Fibroblast of lung (primary cell): Measurements from ENCODE around the gene PRR19. TPM values are rescaled to one million over a fixed set of nuclear protein-coding genes. Genes with fewer than 3 reads are reported as not detected.
A peak's percentile ranks its signal among the peaks of the same experiment; 100 is the strongest.

Source experiments
- DNase-seq, 2 donors: peaks; one replicate each; pipeline versions ENCODE4 v3.0.0 to v3.0.0-alpha.2; 2010; ENCODE audit warnings: low read depth in 2 of 2
- H2AFZ ChIP-seq: 2 replicates; pipeline ENCODE4 v1.5.1; 2012; ENCODE audit warnings: low read length, control low read depth, inconsistent platforms
- H3K27ac ChIP-seq: 2 replicates; pipeline ENCODE4 v1.5.1; 2011; ENCODE audit warnings: low read length, control low read depth; ENCODE audit not compliant: insufficient read depth
- H3K27me3 ChIP-seq: 2 replicates; pipeline ENCODE4 v1.5.1; 2011; ENCODE audit warnings: mild to moderate bottlenecking, low read length; ENCODE audit not compliant: control insufficient read depth, insufficient read depth
- H3K36me3 ChIP-seq: 2 replicates; pipeline ENCODE4 v1.5.1; 2011; ENCODE audit warnings: low read length; ENCODE audit not compliant: control insufficient read depth, insufficient read depth
- H3K4me1 ChIP-seq: 2 replicates; pipeline ENCODE4 v1.5.1; 2011; ENCODE audit warnings: low read length; ENCODE audit not compliant: control insufficient read depth, insufficient read depth; ENCODE audit errors: extremely low read depth
- H3K4me2 ChIP-seq: 2 replicates; pipeline ENCODE4 v1.5.1; 2011; ENCODE audit warnings: low read length, control low read depth; ENCODE audit not compliant: insufficient read depth; ENCODE audit errors: extremely low read depth
- H3K4me3 ChIP-seq, 4 experiments: fragments of 200-600 bp in 1 of 4; sonication (generic) in 1 of 4; replicated peaks in 1 of 4; 2 replicates each; pipeline ENCODE4 v1.5.1; 2011 to 2016; ENCODE audit warnings: low read length in 4 of 4, low read depth in 3 of 4, mild to moderate bottlenecking in 3 of 4, control low read depth in 2 of 4, inconsistent platforms in 1 of 4, mixed read lengths in 1 of 4; ENCODE audit not compliant: insufficient read depth in 1 of 4; ENCODE audit errors: control extremely low read depth in 1 of 4
- H3K79me2 ChIP-seq: 2 replicates; pipeline ENCODE4 v1.5.1; 2012; ENCODE audit warnings: mild to moderate bottlenecking, low read length, inconsistent platforms; ENCODE audit not compliant: control insufficient read depth, insufficient read depth
- H3K9ac ChIP-seq: 2 replicates; pipeline ENCODE4 v1.5.1; 2011; ENCODE audit warnings: mild to moderate bottlenecking, low read length, control low read depth; ENCODE audit not compliant: insufficient read depth
- H3K9me3 ChIP-seq: 2 replicates; pipeline ENCODE4 v1.5.1; 2012; ENCODE audit warnings: low read depth, low read length; ENCODE audit not compliant: control insufficient read depth, insufficient read depth
- H4K20me1 ChIP-seq: 2 replicates; pipeline ENCODE4 v1.5.1; 2011; ENCODE audit warnings: low read length; ENCODE audit not compliant: control insufficient read depth, insufficient read depth; ENCODE audit errors: extremely low read depth
- CTCF ChIP-seq, 2 donors: IDR thresholded peaks in 1 of 2; conservative IDR thresholded peaks in 1 of 2; 1 replicate in 1 of 2; 2 replicates in 1 of 2; pipeline ENCODE4 v1.5.1; 2011 to 2012; ENCODE audit warnings: low read length in 2 of 2, control low read depth in 1 of 2, inconsistent platforms in 1 of 2, low read depth in 1 of 2, mild to moderate bottlenecking in 1 of 2
- EZH2 ChIP-seq: IDR thresholded peaks from 2 replicates; pipeline ENCODE4 v1.5.1; 2012; ENCODE audit warnings: low read length, control low read depth, mild to moderate bottlenecking; ENCODE audit errors: missing control alignments
- polyA plus RNA-seq, 2 donors: library from polyadenylated mRNA; depleted of rRNA in 1 of 2; stranded (reverse) in 1 of 2; unstranded in 1 of 2; fragments of >200 nt; gene quantifications; 2 replicates each; pipeline ENCODE4 v1.2.1, GENCODE V29; 2011 to 2012; ENCODE audit warnings: missing spikeins in 1 of 2
- total RNA-seq: library from RNA; depleted of rRNA; stranded (reverse); fragments of >200 nt; gene quantifications from 2 replicates; pipeline ENCODE4 v1.2.1, GENCODE V29; 2014

Gene PRR19
- total and polyA plus RNA-seq, 2 donors (not counting 1 experiment from before 2014, with no cell fraction given): 0.17 to 0.39 TPM

GRCh38 chr19:42289556-42290041 lies 12.3 kb upstream of the PRR19 start:
- H2AFZ ChIP-seq: no peak overlapping the region
- no peak overlapping the region for H3K4me3 ChIP-seq
- DNase-seq: no peak
- H4K20me1 ChIP-seq: no peaks in the 10 kb centered on the region
- H3K27me3 ChIP-seq: no peaks in the 10 kb centered on the region
- no peaks in the 10 kb centered on the region for H3K9me3 ChIP-seq
- peaks cover 15% of the 10 kb centered on the region for H3K4me1 ChIP-seq
- H3K9ac ChIP-seq: no peak overlapping the region
- H3K79me2 ChIP-seq: peaks cover 21% of the 10 kb centered on the region
- no peak overlapping the region for H3K27ac ChIP-seq
- TF ChIP-seq CTCF (conservative IDR thresholded peaks at IDR 0.05 in 1 of 2, IDR thresholded peaks at IDR 0.05 in 1 of 2; ENCODE audit: low read depth in 1 of 2, low read length in 2 of 2) (no peak), EZH2 (no peak)
- H3K4me2 ChIP-seq: no peak overlapping the region
- peaks cover 56% of the 10 kb centered on the region for H3K36me3 ChIP-seq

- peaks cover 15% of the 10 kb centered on the region for H3K79me2 ChIP-seq
- peaks cover 12% of the 10 kb centered on the region for H3K4me1 ChIP-seq
- no peaks in the 10 kb centered on the region for H3K27me3 ChIP-seq
- H3K9me3 ChIP-seq: no peaks in the 10 kb centered on the region
- H4K20me1 ChIP-seq: no peaks in the 10 kb centered on the region
- H3K36me3 ChIP-seq: peaks cover 56% of the 10 kb centered on the region
- H2AFZ ChIP-seq: no peak overlapping the region
- H3K4me3 ChIP-seq: no peak overlapping the region
- DNase-seq: no peak
- TF ChIP-seq CTCF (conservative IDR thresholded peaks at IDR 0.05 in 1 of 2, IDR thresholded peaks at IDR 0.05 in 1 of 2; ENCODE audit: low read depth in 1 of 2, low read length in 2 of 2) (no peak), EZH2 (no peak)
- no peak overlapping the region for H3K9ac ChIP-seq
- H3K27ac ChIP-seq: no peak overlapping the region
- H3K4me2 ChIP-seq: no peak overlapping the region
Measured at GRCh38 chr19:42290136-42290522, 11.8 kb upstream of the PRR19 start.

- H3K9me3 ChIP-seq: no peaks in the 10 kb centered on the region
Measured at GRCh38 chr19:42290523-42291434, 11.2 kb upstream of the PRR19 start.

More at GRCh38 chr19:42290523-42291434, 11.2 kb upstream of the PRR19 start:
- Histone ChIP-seq H3K4me3 (no peak overlapping the region), H2AFZ (no peak overlapping the region), H3K4me2 (no peak overlapping the region), H3K27me3 (no peaks in the 10 kb centered on the region), H3K27ac (no peak overlapping the region), H3K9ac (no peak overlapping the region), H4K20me1 (no peaks in the 10 kb centered on the region), H3K36me3 (peaks cover 58% of the 10 kb centered on the region), H3K4me1 (peaks cover 6% of the 10 kb centered on the region), H3K79me2 (peaks cover 9% of the 10 kb centered on the region)
- no peak for TF ChIP-seq EZH2
- TF ChIP-seq CTCF (conservative IDR thresholded peaks at IDR 0.05 in 1 of 2, IDR thresholded peaks at IDR 0.05 in 1 of 2; ENCODE audit: low read depth in 1 of 2, low read length in 2 of 2): peak; percentile 38 to 42
- no peak for DNase-seq
